ENCODE results near the gene ACOT13.

GRCh38 chr6:24691550-24691949, 24.7 kb downstream of the ACOT13 start:
- TF ChIP-seq ZNF274 (IDR thresholded peaks at IDR 0.05; ENCODE audit: low read depth, low read length) = no peak
- TF ChIP-seq YY1 (IDR thresholded peaks at IDR 0.05; ENCODE audit: insufficient read depth, insufficient read length) = no peak
